Colonic mucosa (tissue), 4 donors: ENCODE data around the gene ANAPC16. TPM values are rescaled to one million over a fixed set of nuclear protein-coding genes. Genes with fewer than 3 reads are reported as not detected.
"Not testable (repeated sequence)": the region's sequence is repeated elsewhere in the genome, so short reads cannot be mapped to it uniquely, and the experiment has no call there.

Experiments used
- DNase-seq: peaks from one replicate; pipeline ENCODE4 v3.0.0-alpha.2; 2020
- H3K27ac ChIP-seq: fragments of 200-600 bp; one replicate; pipeline ENCODE4 v1.8.0; 2021
- H3K27me3 ChIP-seq: fragments of 200-600 bp; one replicate; pipeline ENCODE4 v1.8.0; 2021
- H3K36me3 ChIP-seq: fragments of 200-600 bp; one replicate; pipeline ENCODE4 v1.8.0; 2021
- H3K4me1 ChIP-seq: fragments of 200-600 bp; one replicate; pipeline ENCODE4 v1.8.0; 2021; ENCODE audit warnings: mild to moderate bottlenecking
- H3K4me3 ChIP-seq: fragments of 200-600 bp; one replicate; pipeline ENCODE4 v1.8.0; 2021
- H3K9ac ChIP-seq, 2 donors: one replicate each; pipeline ENCODE4 v1.7.0; 2013; ENCODE audit warnings: control low read depth in 2 of 2, low read depth in 2 of 2, low read length in 2 of 2
- H3K9me3 ChIP-seq: fragments of 200-600 bp; one replicate; pipeline ENCODE4 v1.8.0; 2021
- CTCF ChIP-seq: fragments of 200-600 bp; IDR thresholded peaks from one replicate; pipeline ENCODE4 v1.8.0; 2022; ENCODE audit warnings: antibody characterized with exemption, mild to moderate bottlenecking
- intact Hi-C: fragments of 100-400 bp; cut with DNase I; formaldehyde crosslinking; loops from one replicate; pipeline ENCODE4 v1.14.1; 2022
- total RNA-seq, 2 donors: library from RNA; stranded (reverse); fragmentation: NEBNext Ultra II Directional in 1 of 2; extraction: Animal tissue kit (Norgen Biotek cat#: 25700) in 1 of 2; gene quantifications; one replicate each; pipeline ENCODE4 v1.2.1, GENCODE V29; 2021
- donor health status: healthy.
- donor health status: DM: no; HTN: no; CAD: no.
- donor health status: DM: no; HTN: no; CAD: no.

The ANAPC16 gene
- total RNA-seq, 2 donors from 2014 or later: 63.2 to 85.2 TPM

- intact Hi-C loops: no loop called here
- no peak for DNase-seq
- no peak overlapping the region for H3K9ac ChIP-seq
- H3K27ac ChIP-seq: no peak overlapping the region
- no peaks in the 10 kb centered on the region for H3K36me3 ChIP-seq
- H3K9me3 ChIP-seq: no peaks in the 10 kb centered on the region
- no peaks in the 10 kb centered on the region for H3K27me3 ChIP-seq
- no peak for TF ChIP-seq CTCF
- H3K4me1 ChIP-seq: no peaks in the 10 kb centered on the region
- no peak overlapping the region for H3K4me3 ChIP-seq
Measured at GRCh38 chr10:72200883-72201282, 14.9 kb upstream of the ANAPC16 start.

- H3K36me3 ChIP-seq: no peaks in the 10 kb centered on the region
- no peak for DNase-seq
Measured at GRCh38 chr10:72201293-72201692, 14.5 kb upstream of the ANAPC16 start.

GRCh38 chr10:72204296-72204695 lies 11.5 kb upstream of the ANAPC16 start:
- no peak for DNase-seq
- Histone ChIP-seq H3K36me3 (no peaks in the 10 kb centered on the region), H3K9ac (no peak overlapping the region), H3K27me3 (no peaks in the 10 kb centered on the region), H3K4me1 (no peaks in the 10 kb centered on the region), H3K9me3 (no peaks in the 10 kb centered on the region), H3K4me3 (no peak overlapping the region), H3K27ac (no peak overlapping the region)
- TF ChIP-seq CTCF: no peak
- intact Hi-C loops: no loop called here

More at GRCh38 chr10:72201293-72201692, 14.5 kb upstream of the ANAPC16 start:
- H3K27me3 ChIP-seq: no peaks in the 10 kb centered on the region
- no peak overlapping the region for H3K4me3 ChIP-seq
- H3K9me3 ChIP-seq: no peaks in the 10 kb centered on the region
- TF ChIP-seq CTCF: no peak
- no peak overlapping the region for H3K9ac ChIP-seq
- H3K4me1 ChIP-seq: no peaks in the 10 kb centered on the region
- no peak overlapping the region for H3K27ac ChIP-seq
- intact Hi-C loops: no loop called here

- intact Hi-C loops: no loop called here
- no peak for DNase-seq
- TF ChIP-seq CTCF: no peak
- Histone ChIP-seq H3K9ac (no peak overlapping the region), H3K4me1 (no peaks in the 10 kb centered on the region), H3K9me3 (no peaks in the 10 kb centered on the region), H3K27me3 (no peaks in the 10 kb centered on the region), H3K36me3 (no peaks in the 10 kb centered on the region), H3K4me3 (no peak overlapping the region), H3K27ac (no peak overlapping the region)
Measured at GRCh38 chr10:72204724-72205123, 11.1 kb upstream of the ANAPC16 start.

GRCh38 chr10:72206511-72207229 lies 9.1 kb upstream of the ANAPC16 start:
- intact Hi-C loops: no loop called here
- Histone ChIP-seq H3K9me3 (no peaks in the 10 kb centered on the region), H3K4me3 (no peak overlapping the region), H3K4me1 (no peaks in the 10 kb centered on the region), H3K27me3 (no peaks in the 10 kb centered on the region), H3K36me3 (no peaks in the 10 kb centered on the region), H3K27ac (no peak overlapping the region), H3K9ac (no peak overlapping the region)
- TF ChIP-seq CTCF: no peak
- no peak for DNase-seq

- H3K9me3 ChIP-seq, H3K27ac ChIP-seq, H3K9ac ChIP-seq, H3K27me3 ChIP-seq, intact Hi-C loops, H3K36me3 ChIP-seq, H3K4me1 ChIP-seq, H3K4me3 ChIP-seq, DNase-seq: not testable (repeated sequence)
Measured at GRCh38 chr10:72208526-72208925, 7.3 kb upstream of the ANAPC16 start.

GRCh38 chr10:72211381-72211780 lies 4.4 kb upstream of the ANAPC16 start:
- H3K4me1 ChIP-seq, H3K9me3 ChIP-seq, H3K36me3 ChIP-seq, H3K27me3 ChIP-seq, H3K9ac ChIP-seq, H3K27ac ChIP-seq, intact Hi-C loops, H3K4me3 ChIP-seq, DNase-seq: not testable (repeated sequence)

- DNase-seq: not testable (repeated sequence)
Measured at GRCh38 chr10:72211832-72212231, 4.0 kb upstream of the ANAPC16 start.

More at GRCh38 chr10:72211832-72212231, 4.0 kb upstream of the ANAPC16 start:
- intact Hi-C loops, H3K27ac ChIP-seq, H3K9ac ChIP-seq, H3K4me3 ChIP-seq, H3K9me3 ChIP-seq, H3K27me3 ChIP-seq, H3K36me3 ChIP-seq, H3K4me1 ChIP-seq: not testable (repeated sequence)
